ENCODE results near the gene UGT1A5. TPM values are rescaled to one million over a fixed set of nuclear protein-coding genes. Genes with fewer than 3 reads are reported as not detected.

Gene UGT1A5
- total and polyA plus RNA-seq, 2 of the 4 experiments (the other 2 are of a cell fraction), result not detected

GRCh38 chr2:233802132-233802815 is 89.6 kb downstream of the UGT1A5 start:
- no peak overlapping the region for H4K91ac ChIP-seq (ENCODE audit: insufficient read depth, low read depth, low read length)
- intact Hi-C loops (cut with micrococcal nuclease), result no loop called here

More at GRCh38 chr2:233802132-233802815, 89.6 kb downstream of the UGT1A5 start:
- no peak overlapping the region for H3K18ac ChIP-seq (ENCODE audit: low read depth, low read length)
- no peak overlapping the region for H3K4me2 ChIP-seq (ENCODE audit: low read depth, low read length)
- H4K5ac ChIP-seq (ENCODE audit: low read depth, low read length), result no peak overlapping the region
- H2AK5ac ChIP-seq (ENCODE audit: low read depth, low read length), result no peak overlapping the region
- no peak overlapping the region for H3K4me3 ChIP-seq (ENCODE audit: insufficient read depth, low read depth, low read length)
- no peak overlapping the region for H2BK15ac ChIP-seq (ENCODE audit: low read depth, low read length)
- H3K79me1 ChIP-seq (ENCODE audit: low read depth in 1 of 2, low read length in 2 of 2), result no peaks in the 10 kb centered on the region
- no CpG with 5 or more reads among the region's 3 CpGs for WGBS, 2 experiments (ENCODE audit: extremely low coverage in 2 of 2, insufficient read length in 1 of 2)
- H3K4me1 ChIP-seq (ENCODE audit: control insufficient read depth, insufficient read depth, low read length), result no peaks in the 10 kb centered on the region
- peaks cover 19% of the 10 kb centered on the region for H3K27me3 ChIP-seq (ENCODE audit: control insufficient read depth, insufficient read depth, low read length)
- H3K36me3 ChIP-seq (ENCODE audit: control insufficient read depth, insufficient read depth, low read length), result no peaks in the 10 kb centered on the region
- H2AK9ac ChIP-seq (replicated peaks; ENCODE audit: low read depth, low read length, poor library complexity), result no peak overlapping the region
- no peaks in the 10 kb centered on the region; the same call in 1 of the 2 replicates for H3K9me3 ChIP-seq (ENCODE audit: control insufficient read depth, insufficient read depth, low read length)
- CTCF ChIA-PET, result no interaction called here
- H2BK5ac ChIP-seq (ENCODE audit: low read depth, low read length, poor library complexity, severe bottlenecking), result no peak overlapping the region
- no peak overlapping the region for H3K27ac ChIP-seq (ENCODE audit: insufficient read depth, low read length)
- no peak for TF ChIP-seq RAD21 (IDR thresholded peaks at IDR 0.05; ENCODE audit: low read length)
- TF ChIP-seq MAZ (IDR thresholded peaks at IDR 0.05; ENCODE audit: borderline replicate concordance, low read depth, low read length), result no peak
- no peak overlapping the region for H4K8ac ChIP-seq (ENCODE audit: low read depth in 2 of 2, low read length in 2 of 2)
- no peak for ATAC-seq (ENCODE audit: low read depth)
- POLR2A ChIA-PET (ENCODE audit: unreplicated experiment), result no interaction called here
- BruUV-seq (replicated peaks), result no TSS peak
- no peak overlapping the region for H3K9ac ChIP-seq (ENCODE audit: low read depth, low read length)
- H3K14ac ChIP-seq (replicated peaks; ENCODE audit: low read depth, low read length), result no peak overlapping the region
- in situ Hi-C loops (cut with MboI; ENCODE audit: low sequenced_read_pairs), result no loop called here
- dilution Hi-C loops (cut with HindIII; ENCODE audit: low sequenced_read_pairs, unreplicated experiment), result no loop called here
- DNase-seq, result no peak
- no peaks in the 10 kb centered on the region for H4K20me1 ChIP-seq (ENCODE audit: insufficient read depth, low read length)
- no peak overlapping the region for H2AFZ ChIP-seq (replicated peaks; ENCODE audit: low read length, poor library complexity)
- H2BK120ac ChIP-seq (ENCODE audit: low read depth, low read length), result no peak overlapping the region
- no peak overlapping the region for H2BK20ac ChIP-seq (ENCODE audit: low read depth, low read length)
- no peaks in the 10 kb centered on the region for H3K9me1 ChIP-seq (ENCODE audit: insufficient read depth, low read length)
- H3K56ac ChIP-seq (ENCODE audit: extremely low read depth, insufficient read depth, low read length), result no peak overlapping the region
- H3K4ac ChIP-seq (ENCODE audit: low read depth, low read length), result no peak overlapping the region
- H3K23ac ChIP-seq (ENCODE audit: low read depth, low read length), result no peak overlapping the region
